Epithelial cell of prostate (primary cell): ENCODE measurements around the gene PDE4B.

Experiments
- DNase-seq: peaks from one replicate; pipeline ENCODE4 v3.0.0-alpha.2; 2011; ENCODE audit warnings: low read depth, low spot score
- H3K27ac ChIP-seq: fragments of 450-650 bp; 2 replicates; pipeline ENCODE4 v1.5.1; 2017; ENCODE audit warnings: mild to moderate bottlenecking

PDE4B gene

DNA sequence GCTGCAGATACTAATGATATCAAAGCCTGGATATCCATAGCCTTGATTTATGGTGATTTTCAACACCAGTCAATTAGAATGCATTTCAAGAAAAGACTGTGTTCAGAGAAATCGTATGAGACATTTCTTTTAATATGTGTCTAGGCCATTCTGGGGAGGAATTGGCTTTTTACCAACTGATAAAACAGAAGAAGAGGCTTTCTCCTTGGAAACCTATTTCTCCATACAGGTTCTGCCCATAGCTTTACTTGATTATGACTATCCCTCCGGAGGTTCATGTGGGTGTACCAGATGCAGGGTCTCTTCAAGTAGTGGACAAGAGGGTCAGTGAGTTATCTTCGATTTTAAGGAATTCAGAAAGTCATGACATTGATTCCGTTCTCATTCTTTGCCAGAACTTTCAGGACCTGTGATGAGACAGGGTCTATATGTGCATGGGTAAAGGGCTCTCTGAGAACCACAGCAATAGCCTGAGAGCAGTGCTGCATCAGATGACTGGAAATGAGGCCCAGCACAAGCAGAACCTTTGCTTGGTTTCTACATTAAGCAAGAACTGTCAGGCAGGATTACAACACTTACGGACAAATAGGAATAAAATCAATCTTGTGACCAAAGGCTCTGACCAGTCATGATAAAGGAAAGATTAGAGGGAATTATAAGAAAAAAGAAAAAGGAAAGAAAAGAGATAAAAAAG lies 477.6 kb downstream of the PDE4B start:
- no peak for DNase-seq
- H3K27ac ChIP-seq: no peak overlapping the region

- DNase-seq: peak; percentile 94
- H3K27ac ChIP-seq: peak overlapping the region; percentile 78
Observed at GRCh38 chr1:66271216-66271903, 478.7 kb downstream of the PDE4B start.

DNA sequence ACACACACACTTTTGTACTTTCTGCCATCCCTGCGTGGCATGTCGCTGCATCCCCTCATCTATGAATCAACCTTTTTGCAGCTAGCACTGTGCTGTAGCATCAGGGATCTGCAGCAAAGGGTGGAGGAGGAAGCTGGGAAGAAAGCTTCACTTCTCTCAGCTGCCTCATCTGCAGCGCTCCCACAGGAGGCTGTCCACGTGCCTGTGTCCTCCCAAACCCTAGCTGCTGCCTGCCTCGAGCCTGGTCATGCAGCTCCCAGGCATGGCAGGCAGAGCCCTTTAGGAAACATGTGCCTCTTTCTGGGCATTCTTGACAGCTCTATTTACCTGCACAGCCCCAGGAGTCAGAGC lies 479.2 kb downstream of the PDE4B start:
- peak overlapping the region; percentile 78 for H3K27ac ChIP-seq
- DNase-seq: peak; percentile 81

GRCh38 chr1:66273656-66274055 lies 481.0 kb downstream of the PDE4B start:
- H3K27ac ChIP-seq: no peak overlapping the region
- no peak for DNase-seq

DNA sequence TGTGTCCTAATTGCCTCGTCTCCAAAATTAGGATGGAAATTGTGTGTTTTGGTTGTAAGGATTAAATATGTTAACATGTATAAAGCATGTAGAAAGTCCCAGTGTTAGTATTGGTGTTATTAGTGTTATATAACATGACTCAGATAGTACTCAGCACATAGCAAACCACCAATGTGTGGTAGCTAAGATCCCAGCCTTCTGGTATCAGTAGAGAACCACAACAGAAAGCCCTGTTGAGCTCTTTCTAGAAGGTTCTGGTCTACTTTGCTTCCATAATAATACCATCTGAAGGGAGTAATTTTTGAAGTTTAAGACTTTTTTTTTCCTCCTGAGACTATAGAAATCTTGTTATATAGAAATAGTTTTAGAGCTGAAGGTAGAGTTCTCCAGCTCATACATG lies 481.9 kb downstream of the PDE4B start:
- no peak for DNase-seq
- no peak overlapping the region for H3K27ac ChIP-seq

DNA sequence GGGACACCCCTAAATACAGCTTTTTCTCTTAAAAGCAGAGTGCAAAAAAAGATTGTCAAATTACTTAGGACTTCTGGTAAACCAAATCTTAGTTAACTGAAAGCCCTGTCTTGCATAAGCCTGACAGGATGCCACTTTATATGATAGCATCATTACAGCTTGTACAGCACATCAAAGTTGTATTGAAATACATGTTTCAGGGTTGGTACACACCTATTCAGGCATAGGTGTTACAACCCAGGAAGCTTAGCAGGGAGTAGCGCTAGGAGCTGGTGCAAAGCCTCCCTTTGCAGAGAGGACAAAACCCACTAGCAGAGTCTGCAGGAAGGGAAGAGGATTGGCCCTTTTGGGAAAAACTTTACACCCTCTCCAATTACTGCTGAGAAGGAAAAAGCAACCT lies 482.4 kb downstream of the PDE4B start:
- H3K27ac ChIP-seq: no peak overlapping the region

GRCh38 chr1:66275601-66276023 lies 482.9 kb downstream of the PDE4B start:
- DNase-seq: no peak
- H3K27ac ChIP-seq: no peak overlapping the region

More for the DNA sequence above, 482.4 kb downstream of the PDE4B start:
- no peak for DNase-seq

DNA sequence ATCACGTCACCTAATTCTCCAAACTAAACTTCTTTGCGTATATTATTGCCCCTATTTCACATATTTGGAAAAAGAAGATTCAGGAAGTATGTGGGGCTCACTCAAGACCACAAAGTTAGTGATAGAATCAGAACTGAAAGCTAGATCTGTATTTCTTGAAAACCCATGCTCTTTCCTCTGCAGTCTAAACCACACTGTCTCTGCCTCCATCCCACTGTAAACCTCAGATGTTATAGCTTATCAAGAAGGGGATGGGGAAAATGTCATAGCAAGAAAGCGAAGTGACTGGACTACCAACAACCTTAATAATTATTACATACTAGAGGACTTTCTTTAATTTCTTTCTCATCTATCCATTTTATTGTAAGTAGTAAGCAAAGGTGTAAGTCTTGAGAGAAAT lies 483.5 kb downstream of the PDE4B start:
- no peak overlapping the region for H3K27ac ChIP-seq
- DNase-seq: no peak

DNA sequence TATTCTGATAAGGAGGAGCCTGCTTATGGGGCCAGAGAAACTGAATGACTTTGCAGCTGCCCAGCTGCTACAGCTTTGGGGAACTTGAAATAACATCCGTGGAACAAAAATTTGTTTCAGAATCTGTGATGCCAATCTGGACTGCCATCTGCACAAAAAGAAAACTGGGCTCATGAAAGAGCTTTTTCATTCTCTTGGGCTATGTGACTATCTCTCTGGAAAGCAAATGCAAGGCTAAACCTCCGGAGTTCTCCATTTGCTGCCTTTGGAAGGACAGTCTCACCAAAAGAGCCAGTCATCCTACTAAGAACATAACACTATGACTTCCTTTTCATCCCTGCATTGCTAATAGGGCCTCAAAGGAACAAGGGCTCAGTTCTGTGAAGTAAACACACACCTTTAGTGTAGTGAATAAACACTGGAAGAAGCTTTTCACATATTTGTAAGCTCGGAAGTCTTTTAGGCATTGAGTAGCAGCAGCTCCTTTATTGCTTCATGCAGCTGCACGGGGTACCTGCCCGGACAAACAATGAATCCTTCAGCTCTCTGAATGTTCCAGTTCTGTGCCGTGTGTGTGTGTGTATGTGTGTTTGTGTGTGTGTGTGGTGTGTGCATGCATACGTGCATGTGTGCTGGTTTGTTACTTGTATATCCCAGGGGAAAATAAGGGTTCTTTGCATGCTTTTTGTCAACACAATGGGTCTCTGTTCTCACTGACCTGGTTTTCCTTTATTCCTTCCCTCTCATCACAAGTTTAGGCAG lies 485.7 kb downstream of the PDE4B start:
- no peak overlapping the region for H3K27ac ChIP-seq
- DNase-seq: no peak

GRCh38 chr1:66281808-66282207 lies 489.1 kb downstream of the PDE4B start:
- no peak for DNase-seq
- no peak overlapping the region for H3K27ac ChIP-seq

DNA sequence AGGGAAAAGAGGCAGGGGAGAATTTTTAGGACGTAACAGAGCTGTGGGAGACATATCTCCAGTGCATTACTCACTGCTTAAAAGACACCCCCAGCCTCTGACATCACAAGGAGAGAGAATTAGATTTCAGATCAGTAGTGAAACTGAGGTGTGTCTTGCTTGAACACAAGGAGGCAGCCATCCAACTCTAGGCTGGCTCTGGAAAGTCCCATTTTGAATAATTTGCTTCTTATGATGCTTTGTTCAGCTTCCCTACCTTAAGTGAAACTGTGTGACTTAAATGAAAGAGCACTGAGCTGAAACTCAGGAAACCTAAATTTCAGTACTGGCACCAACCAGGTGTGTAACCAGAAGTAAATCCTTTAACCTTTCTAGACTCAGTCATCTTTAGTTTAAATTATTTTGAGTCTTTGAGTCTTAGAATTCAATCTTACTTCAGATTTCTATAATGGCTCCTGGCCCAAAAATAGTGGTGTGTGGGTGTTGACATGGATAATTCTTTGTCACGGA lies 489.7 kb downstream of the PDE4B start:
- DNase-seq: peak; percentile 95
- no peak overlapping the region for H3K27ac ChIP-seq

- no peak for DNase-seq
- H3K27ac ChIP-seq: no peak overlapping the region
Observed at GRCh38 chr1:66282891-66283621, 490.4 kb downstream of the PDE4B start.

DNA sequence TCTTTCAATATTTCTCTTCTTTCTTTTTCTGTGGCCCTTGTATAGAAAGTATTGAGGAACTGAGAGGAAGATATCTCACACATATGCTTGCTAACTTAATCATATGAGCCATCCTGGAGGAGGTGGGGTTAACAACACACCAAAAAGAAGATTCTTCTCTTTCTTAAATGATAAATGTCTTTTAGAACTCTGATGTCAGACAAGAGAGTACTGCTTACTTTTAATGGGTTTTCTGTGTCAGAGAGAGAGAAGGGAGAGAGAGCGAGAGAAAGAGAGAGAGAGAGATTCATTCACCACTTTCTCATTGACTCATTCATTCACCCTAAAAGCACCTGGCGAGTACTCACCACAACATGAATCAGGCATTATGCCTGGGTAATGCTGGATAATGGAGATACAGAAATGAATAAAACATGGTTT lies 490.9 kb downstream of the PDE4B start:
- no peak overlapping the region for H3K27ac ChIP-seq
- DNase-seq: peak; percentile 91

- H3K27ac ChIP-seq: no peak overlapping the region
- no peak for DNase-seq
Observed at GRCh38 chr1:66284746-66285145, 492.1 kb downstream of the PDE4B start.

DNA sequence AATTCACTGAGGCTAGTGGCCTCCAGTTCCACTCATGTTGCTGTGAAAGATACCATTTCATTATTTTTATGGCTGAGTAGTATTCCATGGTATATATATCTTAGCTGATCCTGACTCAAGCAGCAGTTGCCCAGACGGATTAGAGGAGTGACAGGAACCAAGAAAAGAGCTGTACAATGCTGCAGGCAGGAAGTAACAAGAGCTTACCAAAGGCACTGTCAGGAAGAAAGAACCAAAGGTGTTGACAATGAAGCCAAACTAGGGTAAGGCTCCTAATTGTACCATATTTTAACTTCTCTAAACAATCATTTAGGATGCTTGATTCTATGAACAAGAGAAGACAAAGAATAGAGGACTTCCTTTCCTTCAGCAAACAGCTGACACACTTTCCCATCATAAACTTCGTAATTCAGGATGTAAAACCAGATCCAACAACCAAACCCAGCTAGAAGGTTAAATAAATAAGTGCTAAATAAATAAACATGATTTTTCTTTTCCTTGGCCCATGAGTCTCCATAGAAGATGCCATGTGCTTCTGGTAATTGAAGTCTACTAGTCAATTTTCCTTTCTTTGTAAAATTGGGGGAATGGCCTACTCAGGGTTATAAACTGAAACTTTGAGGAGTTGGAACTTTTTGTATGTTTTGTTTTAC lies 493.0 kb downstream of the PDE4B start:
- peak overlapping the region; percentile 51 for H3K27ac ChIP-seq
- no peak for DNase-seq

- peak overlapping the region; percentile 51 for H3K27ac ChIP-seq
- DNase-seq: peak; percentile 65
Observed at GRCh38 chr1:66286307-66286706, 493.6 kb downstream of the PDE4B start.

- DNase-seq: no peak
- H3K27ac ChIP-seq: no peak overlapping the region
Observed at GRCh38 chr1:66288048-66288447, 495.4 kb downstream of the PDE4B start.

- peak overlapping the region; percentile 39 for H3K27ac ChIP-seq
- no peak for DNase-seq
Observed at GRCh38 chr1:66290761-66291530, 498.3 kb downstream of the PDE4B start.

DNA sequence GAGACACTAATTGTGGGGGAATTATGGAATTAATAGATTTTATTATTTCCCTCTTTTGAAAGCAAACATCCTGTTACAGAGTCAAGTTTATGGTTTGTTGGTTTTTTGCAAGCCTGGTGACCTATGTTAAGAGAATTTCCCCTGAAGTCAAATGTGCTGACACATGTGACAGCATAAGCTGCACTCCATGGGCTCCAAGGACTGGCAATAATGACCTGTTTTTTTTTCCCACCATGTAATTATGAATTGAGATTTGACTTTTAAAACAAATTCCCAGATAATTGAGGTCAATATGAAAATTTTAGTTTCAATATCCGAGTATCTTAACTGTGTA lies 498.8 kb downstream of the PDE4B start:
- DNase-seq: no peak
- H3K27ac ChIP-seq: peak overlapping the region; percentile 39
